Activated naive CD8-positive, alpha-beta T cell treated with anti-CD3 and anti-CD28 coated beads, Interleukin-2, amount 50 U/mL, for 24 hours (primary cell): ENCODE results near the gene CYP11A1.

Source experiments
- ATAC-seq: fragments of 150-1000 bp; cut with Tn5 transposase; one replicate; pipeline ENCODE4 v1.10.0; 2021
- DNase-seq: peaks from one replicate; pipeline ENCODE4 v3.0.0; 2021
- H3K27ac Mint-ChIP-seq: one replicate; pipeline ENCODE4 v1.8.0; 2021; ENCODE audit warnings: mild to moderate bottlenecking, mixed read lengths
- H3K27me3 Mint-ChIP-seq: one replicate; pipeline ENCODE4 v1.8.0; 2021; ENCODE audit warnings: mixed read lengths
- H3K36me3 Mint-ChIP-seq: one replicate; pipeline ENCODE4 v1.8.0; 2021; ENCODE audit warnings: low read depth, mixed read lengths
- H3K4me1 Mint-ChIP-seq: one replicate; pipeline ENCODE4 v1.8.0; 2021; ENCODE audit warnings: mixed read lengths
- H3K4me3 Mint-ChIP-seq: one replicate; pipeline ENCODE4 v1.8.0; 2021; ENCODE audit warnings: mild to moderate bottlenecking, moderate library complexity, mixed read lengths
- H3K9me3 Mint-ChIP-seq: one replicate; pipeline ENCODE4 v1.8.0; 2021; ENCODE audit warnings: mixed read lengths

CYP11A1 gene

GRCh38 chr15:74294010-74294409, 73.4 kb downstream of the CYP11A1 start:
- no peak overlapping the region for H3K27ac Mint-ChIP-seq

GRCh38 chr15:74293021-74293810, 74.2 kb downstream of the CYP11A1 start:
- Mint-ChIP-seq H3K9me3 (no peaks in the 10 kb centered on the region), H3K27ac (no peak overlapping the region), H3K27me3 (peaks cover 23% of the 10 kb centered on the region), H3K4me1 (peaks cover 23% of the 10 kb centered on the region), H3K36me3 (no peaks in the 10 kb centered on the region), H3K4me3 (no peak overlapping the region)
- no peak for DNase-seq
- no peak for ATAC-seq

More at GRCh38 chr15:74294010-74294409, 73.4 kb downstream of the CYP11A1 start:
- ATAC-seq = no peak
- DNase-seq = no peak
- Mint-ChIP-seq H3K36me3 (no peaks in the 10 kb centered on the region), H3K4me3 (no peak overlapping the region), H3K4me1 (peaks cover 23% of the 10 kb centered on the region), H3K9me3 (no peaks in the 10 kb centered on the region), H3K27me3 (peaks cover 17% of the 10 kb centered on the region)

- Mint-ChIP-seq H3K36me3 (no peaks in the 10 kb centered on the region), H3K27me3 (peaks cover 31% of the 10 kb centered on the region), H3K4me3 (peak overlapping the region; percentile 47), H3K9me3 (no peaks in the 10 kb centered on the region), H3K4me1 (peaks cover 23% of the 10 kb centered on the region), H3K27ac (peak overlapping the region; percentile 92)
- DNase-seq (peak; percentile 87), ATAC-seq (peak; percentile 82)
Measured at GRCh38 chr15:74291101-74292071, 76.1 kb downstream of the CYP11A1 start.

GRCh38 chr15:74290645-74291044, 76.8 kb downstream of the CYP11A1 start:
- peak overlapping the region; percentile 92 for H3K27ac Mint-ChIP-seq

GRCh38 chr15:74289671-74290070, 77.8 kb downstream of the CYP11A1 start:
- DNase-seq (no peak), ATAC-seq (no peak)
- H3K4me1 Mint-ChIP-seq = peaks cover 23% of the 10 kb centered on the region
- H3K27ac Mint-ChIP-seq = no peak overlapping the region
- no peak overlapping the region for H3K4me3 Mint-ChIP-seq
- H3K27me3 Mint-ChIP-seq = peaks cover 26% of the 10 kb centered on the region
- no peaks in the 10 kb centered on the region for H3K9me3 Mint-ChIP-seq
- H3K36me3 Mint-ChIP-seq = no peaks in the 10 kb centered on the region

More at GRCh38 chr15:74290645-74291044, 76.8 kb downstream of the CYP11A1 start:
- no peaks in the 10 kb centered on the region for H3K36me3 Mint-ChIP-seq
- no peak for DNase-seq
- peak overlapping the region; percentile 47 for H3K4me3 Mint-ChIP-seq
- H3K9me3 Mint-ChIP-seq = no peaks in the 10 kb centered on the region
- peaks cover 23% of the 10 kb centered on the region for H3K4me1 Mint-ChIP-seq
- peaks cover 28% of the 10 kb centered on the region for H3K27me3 Mint-ChIP-seq
- ATAC-seq = peak; percentile 58
